GM12875 (cell line): ENCODE results near the gene MAGI2.

Source experiments
- H3K4me3 ChIP-seq: one replicate; pipeline ENCODE4 v1.5.1; 2011; ENCODE audit warnings: low read depth, low read length, control low read depth
- CTCF ChIP-seq: IDR thresholded peaks from 2 replicates; pipeline ENCODE4 v1.5.1; 2011; ENCODE audit warnings: low read depth, mild to moderate bottlenecking, control low read depth, inconsistent platforms, low read length, moderate library complexity, borderline replicate concordance; ENCODE audit not compliant: insufficient read depth

Gene MAGI2

GRCh38 chr7:79320741-79321473, 132.6 kb downstream of the MAGI2 start:
- no peak overlapping the region for H3K4me3 ChIP-seq
- no peak for TF ChIP-seq CTCF

GRCh38 chr7:79319369-79319768, 134.1 kb downstream of the MAGI2 start:
- H3K4me3 ChIP-seq, result no peak overlapping the region
- no peak for TF ChIP-seq CTCF

- no peak overlapping the region for H3K4me3 ChIP-seq
- TF ChIP-seq CTCF, result no peak
Observed at GRCh38 chr7:79317728-79318127, 135.7 kb downstream of the MAGI2 start.

- TF ChIP-seq CTCF, result no peak
- no peak overlapping the region for H3K4me3 ChIP-seq
Observed at GRCh38 chr7:79312022-79312421, 141.4 kb downstream of the MAGI2 start.

GRCh38 chr7:79308192-79308591, 145.3 kb downstream of the MAGI2 start:
- no peak for TF ChIP-seq CTCF
- H3K4me3 ChIP-seq, result no peak overlapping the region

GRCh38 chr7:79307376-79307775, 146.1 kb downstream of the MAGI2 start:
- H3K4me3 ChIP-seq, result no peak overlapping the region
- no peak for TF ChIP-seq CTCF

- no peak overlapping the region for H3K4me3 ChIP-seq
- no peak for TF ChIP-seq CTCF
Observed at GRCh38 chr7:79304711-79305110, 148.8 kb downstream of the MAGI2 start.
